ENCODE data around the gene CLDN24.

Gene CLDN24

GRCh38 chr4:183342541-183343533 is 20.6 kb upstream of the CLDN24 start:
- Histone ChIP-seq H3K9ac (ENCODE audit: insufficient read length) (no peak overlapping the region), H3K27ac (no peak overlapping the region), H3K36me3 (ENCODE audit: insufficient read depth, low read length) (no peaks in the 10 kb centered on the region), H3K4me3 (no peak overlapping the region), H3K9me3 (ENCODE audit: low read depth, low read length) (no peaks in the 10 kb centered on the region)
- DNase-seq (ENCODE audit: low read depth, low spot score) = no peak
- no peak for TF ChIP-seq FOXP2 (optimal IDR thresholded peaks at IDR 0.05; ENCODE audit: control extremely low read depth, extremely low read length, insufficient read depth)
- no peak for TF ChIP-seq POLR2AphosphoS5 (IDR thresholded peaks at IDR 0.05; ENCODE audit: borderline replicate concordance, low read depth, low read length)
- no peak for TF ChIP-seq EZH2 (IDR thresholded peaks at IDR 0.05)

- DNase-seq (ENCODE audit: low read depth, low spot score) = no peak
- no peaks in the 10 kb centered on the region for H3K9me3 ChIP-seq (ENCODE audit: low read depth, low read length)
- TF ChIP-seq POLR2AphosphoS5 (IDR thresholded peaks at IDR 0.05; ENCODE audit: borderline replicate concordance, low read depth, low read length) (no peak), FOXP2 (optimal IDR thresholded peaks at IDR 0.05; ENCODE audit: control extremely low read depth, extremely low read length, insufficient read depth) (no peak), EZH2 (IDR thresholded peaks at IDR 0.05) (no peak)
- H3K4me3 ChIP-seq = no peak overlapping the region
- no peaks in the 10 kb centered on the region for H3K36me3 ChIP-seq (ENCODE audit: insufficient read depth, low read length)
- H3K9ac ChIP-seq (ENCODE audit: insufficient read length) = no peak overlapping the region
- no peak overlapping the region for H3K27ac ChIP-seq
Observed at GRCh38 chr4:183337833-183338232, 15.6 kb upstream of the CLDN24 start.

- Histone ChIP-seq H3K9me3 (ENCODE audit: low read depth, low read length) (no peaks in the 10 kb centered on the region), H3K4me3 (no peak overlapping the region), H3K36me3 (ENCODE audit: insufficient read depth, low read length) (no peaks in the 10 kb centered on the region), H3K27ac (no peak overlapping the region), H3K9ac (ENCODE audit: insufficient read length) (no peak overlapping the region)
- TF ChIP-seq FOXP2 (optimal IDR thresholded peaks at IDR 0.05; ENCODE audit: control extremely low read depth, extremely low read length, insufficient read depth) = no peak
- no peak for TF ChIP-seq EZH2 (IDR thresholded peaks at IDR 0.05)
- no peak for TF ChIP-seq POLR2AphosphoS5 (IDR thresholded peaks at IDR 0.05; ENCODE audit: borderline replicate concordance, low read depth, low read length)
- no peak for DNase-seq (ENCODE audit: low read depth, low spot score)
Observed at GRCh38 chr4:183337349-183337748, 15.1 kb upstream of the CLDN24 start.

GRCh38 chr4:183335369-183335940 is 13.2 kb upstream of the CLDN24 start:
- H3K27ac ChIP-seq = no peak overlapping the region
- DNase-seq (ENCODE audit: low read depth, low spot score) = no peak
- no peak overlapping the region for H3K9ac ChIP-seq (ENCODE audit: insufficient read length)
- H3K36me3 ChIP-seq (ENCODE audit: insufficient read depth, low read length) = no peaks in the 10 kb centered on the region
- no peak overlapping the region for H3K4me3 ChIP-seq
- TF ChIP-seq EZH2 (IDR thresholded peaks at IDR 0.05) (no peak), POLR2AphosphoS5 (IDR thresholded peaks at IDR 0.05; ENCODE audit: borderline replicate concordance, low read depth, low read length) (no peak), FOXP2 (optimal IDR thresholded peaks at IDR 0.05; ENCODE audit: control extremely low read depth, extremely low read length, insufficient read depth) (no peak)
- no peaks in the 10 kb centered on the region for H3K9me3 ChIP-seq (ENCODE audit: low read depth, low read length)

- H3K9ac ChIP-seq (ENCODE audit: insufficient read length) = no peak overlapping the region
- no peak for DNase-seq (ENCODE audit: low read depth, low spot score)
- H3K27ac ChIP-seq = no peak overlapping the region
Observed at GRCh38 chr4:183333983-183334382, 11.8 kb upstream of the CLDN24 start.

GRCh38 chr4:183333202-183333601 is 11.0 kb upstream of the CLDN24 start:
- Histone ChIP-seq H3K27ac (no peak overlapping the region), H3K9ac (ENCODE audit: insufficient read length) (no peak overlapping the region), H3K4me3 (no peak overlapping the region), H3K36me3 (ENCODE audit: insufficient read depth, low read length) (no peaks in the 10 kb centered on the region), H3K9me3 (ENCODE audit: low read depth, low read length) (no peaks in the 10 kb centered on the region)
- DNase-seq (ENCODE audit: low read depth, low spot score) = no peak
- TF ChIP-seq POLR2AphosphoS5 (IDR thresholded peaks at IDR 0.05; ENCODE audit: borderline replicate concordance, low read depth, low read length) (no peak), FOXP2 (optimal IDR thresholded peaks at IDR 0.05; ENCODE audit: control extremely low read depth, extremely low read length, insufficient read depth) (no peak), EZH2 (IDR thresholded peaks at IDR 0.05) (no peak)

More at GRCh38 chr4:183333983-183334382, 11.8 kb upstream of the CLDN24 start:
- Histone ChIP-seq H3K36me3 (ENCODE audit: insufficient read depth, low read length) (no peaks in the 10 kb centered on the region), H3K4me3 (no peak overlapping the region), H3K9me3 (ENCODE audit: low read depth, low read length) (no peaks in the 10 kb centered on the region)
- no peak for TF ChIP-seq POLR2AphosphoS5 (IDR thresholded peaks at IDR 0.05; ENCODE audit: borderline replicate concordance, low read depth, low read length)
- no peak for TF ChIP-seq EZH2 (IDR thresholded peaks at IDR 0.05)

GRCh38 chr4:183332447-183332846 is 10.2 kb upstream of the CLDN24 start:
- no peaks in the 10 kb centered on the region for H3K9me3 ChIP-seq (ENCODE audit: low read depth, low read length)
- H3K36me3 ChIP-seq (ENCODE audit: insufficient read depth, low read length) = no peaks in the 10 kb centered on the region
- no peak for TF ChIP-seq EZH2 (IDR thresholded peaks at IDR 0.05)
- no peak for TF ChIP-seq POLR2AphosphoS5 (IDR thresholded peaks at IDR 0.05; ENCODE audit: borderline replicate concordance, low read depth, low read length)
- no peak for TF ChIP-seq FOXP2 (optimal IDR thresholded peaks at IDR 0.05; ENCODE audit: control extremely low read depth, extremely low read length, insufficient read depth)
- H3K4me3 ChIP-seq = no peak overlapping the region
- DNase-seq (ENCODE audit: low read depth, low spot score) = no peak
- H3K27ac ChIP-seq = no peak overlapping the region
- no peak overlapping the region for H3K9ac ChIP-seq (ENCODE audit: insufficient read length)

- DNase-seq (ENCODE audit: low read depth, low spot score) = no peak
- TF ChIP-seq POLR2AphosphoS5 (IDR thresholded peaks at IDR 0.05; ENCODE audit: borderline replicate concordance, low read depth, low read length) (no peak), EZH2 (IDR thresholded peaks at IDR 0.05) (no peak), FOXP2 (optimal IDR thresholded peaks at IDR 0.05; ENCODE audit: control extremely low read depth, extremely low read length, insufficient read depth) (no peak)
- Histone ChIP-seq H3K9me3 (ENCODE audit: low read depth, low read length) (no peaks in the 10 kb centered on the region), H3K4me3 (no peak overlapping the region), H3K27ac (no peak overlapping the region), H3K36me3 (ENCODE audit: insufficient read depth, low read length) (no peaks in the 10 kb centered on the region), H3K9ac (ENCODE audit: insufficient read length) (no peak overlapping the region)
Observed at GRCh38 chr4:183330841-183331240, 8.6 kb upstream of the CLDN24 start.

Data from SK-N-MC (cell line).